DMS79 treated with DMSO at 0.1 percent for 48 hours (cell line): ENCODE results near the gene MICOS13.

Experiments
- DNase-seq: peaks from one replicate; lab custom pipeline; 2025; lab: John Stamatoyannopoulos, UW

The MICOS13 gene

DNA sequence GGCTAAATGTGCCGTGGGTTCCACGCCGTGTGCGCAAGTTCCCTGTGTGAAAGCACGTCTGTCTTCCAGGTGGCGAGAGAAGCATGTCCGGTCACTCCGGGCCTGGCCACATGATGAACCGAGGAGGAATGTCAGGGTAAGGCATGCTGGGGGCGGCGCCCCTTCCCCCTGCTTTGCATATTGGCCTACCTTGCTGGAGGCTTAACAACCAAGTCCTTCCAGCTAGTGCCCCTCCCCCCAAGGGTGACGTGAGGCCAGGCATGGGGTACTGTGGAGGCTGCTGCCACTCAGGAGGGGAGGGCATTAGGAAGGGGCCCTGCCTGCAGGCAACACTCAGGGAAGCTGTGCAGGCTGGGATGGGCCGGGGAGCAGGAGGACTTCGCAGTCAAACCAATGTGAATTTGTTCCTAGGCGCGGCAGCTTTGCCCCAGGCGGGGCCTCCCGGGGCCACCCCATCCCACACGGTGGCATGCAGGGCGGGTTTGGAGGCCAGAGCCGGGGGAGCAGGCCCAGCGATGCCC is 12.5 kb downstream of the MICOS13 start:
- DNase-seq, result no peak

GRCh38 chr19:5666921-5667610 is 13.2 kb downstream of the MICOS13 start:
- no peak for DNase-seq

GRCh38 chr19:5665781-5666513 is 14.4 kb downstream of the MICOS13 start:
- DNase-seq, result no peak

GRCh38 chr19:5664515-5664914 is 15.8 kb downstream of the MICOS13 start:
- no peak for DNase-seq

- DNase-seq, result no peak
These were observed 16.4 kb downstream of the MICOS13 start for GRCh38 chr19:5663904-5664303.

- DNase-seq, result no peak
These were observed 18.8 kb downstream of the MICOS13 start for GRCh38 chr19:5661483-5661882.

DNA sequence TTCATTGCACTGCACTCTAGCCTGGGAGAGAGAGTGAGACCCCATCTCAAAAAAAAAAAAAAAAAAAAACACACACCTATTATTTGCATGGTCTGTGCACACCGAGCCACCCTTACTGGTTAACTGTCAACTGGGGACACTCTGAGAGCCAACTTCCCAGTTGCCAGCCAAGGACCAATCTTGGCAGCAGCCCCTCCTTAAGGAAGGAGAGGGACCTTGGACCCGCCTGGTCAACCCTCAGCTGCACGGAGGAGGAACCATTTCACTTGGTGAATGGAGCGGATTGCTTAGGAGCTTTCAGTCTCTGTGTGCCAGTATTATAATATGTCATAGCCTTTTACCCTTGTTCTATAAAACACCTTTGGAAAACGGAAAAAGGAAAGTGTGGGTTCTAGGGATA is 24.9 kb downstream of the MICOS13 start:
- DNase-seq, result no peak

DNA sequence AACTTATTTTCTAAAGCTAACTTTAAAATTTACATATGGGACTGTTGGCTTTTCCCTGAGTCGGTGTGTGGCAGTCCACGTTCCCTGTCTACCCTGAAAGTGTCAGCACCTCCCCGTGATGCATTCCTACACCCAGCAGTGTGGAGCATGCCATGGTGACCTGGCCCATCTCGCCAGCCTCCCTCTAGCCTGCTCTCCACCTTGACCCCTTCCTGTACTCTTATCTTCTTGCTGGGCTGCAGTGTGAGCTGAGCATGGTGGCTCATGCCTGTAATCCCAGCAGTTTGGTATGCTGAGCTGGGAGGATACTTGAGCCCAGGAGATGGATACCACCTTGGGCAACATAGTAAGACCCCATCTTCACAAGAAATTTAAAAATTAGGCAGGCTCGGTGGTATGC is 25.4 kb downstream of the MICOS13 start:
- no peak for DNase-seq

DNA sequence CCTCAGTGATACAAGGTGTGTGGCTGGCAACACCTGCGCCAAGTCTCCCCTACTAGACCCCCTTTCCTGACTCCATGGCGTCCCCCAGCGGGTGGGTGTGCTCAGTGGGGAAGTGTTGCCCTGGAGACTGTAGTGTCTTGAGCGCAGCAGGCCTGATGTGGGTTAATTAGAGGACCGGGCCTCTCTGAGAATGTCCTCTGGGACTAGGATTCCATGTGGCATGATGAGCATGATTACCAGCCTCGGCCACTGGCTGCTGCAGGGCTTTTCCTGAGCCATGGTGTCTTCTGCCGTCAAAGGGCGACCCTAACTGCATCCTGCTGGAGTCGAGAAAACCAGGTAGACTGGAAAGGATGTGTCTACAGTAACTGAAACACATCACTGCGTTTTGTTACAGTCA is 28.1 kb downstream of the MICOS13 start:
- DNase-seq, result no peak

DNA sequence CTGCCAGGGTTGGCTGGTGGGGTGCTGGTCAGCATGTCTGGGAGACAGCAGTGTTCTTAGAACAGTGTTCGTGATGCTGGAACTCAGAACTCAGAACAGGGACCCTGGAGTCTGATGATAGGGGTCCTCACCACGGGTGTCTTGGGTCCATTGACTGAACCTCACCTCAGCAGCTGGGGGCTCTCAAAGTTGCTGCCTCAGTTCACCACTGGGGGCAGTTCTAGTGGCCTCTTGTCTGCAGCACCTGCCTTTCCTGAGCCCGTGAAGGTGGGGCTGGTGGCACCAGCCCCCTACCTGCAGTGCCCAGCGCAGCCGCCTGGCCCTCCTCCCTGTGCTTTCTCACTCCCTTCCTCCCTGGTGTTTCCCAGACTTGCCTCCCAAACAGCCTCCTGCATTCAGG is 29.0 kb downstream of the MICOS13 start:
- DNase-seq, result no peak

- DNase-seq, result no peak
These were observed 31.9 kb downstream of the MICOS13 start for GRCh38 chr19:5648464-5648863.

DNA sequence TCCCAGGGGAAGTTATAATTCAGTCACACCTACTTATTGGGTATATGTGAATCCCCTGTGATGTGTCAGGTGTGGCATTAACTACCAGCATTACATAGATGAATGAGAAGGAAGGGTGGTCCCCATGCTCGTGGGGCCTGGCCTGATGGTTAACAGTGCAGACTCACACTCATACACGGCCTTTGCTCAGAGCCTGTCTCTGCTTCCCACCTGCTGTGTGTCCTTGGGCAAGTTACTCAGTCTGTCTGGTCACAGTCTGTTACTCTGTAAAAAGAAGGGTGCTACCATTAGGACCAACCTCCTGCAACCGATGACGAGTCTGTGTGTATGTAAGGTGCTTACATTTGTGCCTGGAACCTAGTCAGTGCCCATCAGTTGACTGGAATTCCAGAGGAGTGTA is 33.6 kb downstream of the MICOS13 start:
- DNase-seq, result no peak

DNA sequence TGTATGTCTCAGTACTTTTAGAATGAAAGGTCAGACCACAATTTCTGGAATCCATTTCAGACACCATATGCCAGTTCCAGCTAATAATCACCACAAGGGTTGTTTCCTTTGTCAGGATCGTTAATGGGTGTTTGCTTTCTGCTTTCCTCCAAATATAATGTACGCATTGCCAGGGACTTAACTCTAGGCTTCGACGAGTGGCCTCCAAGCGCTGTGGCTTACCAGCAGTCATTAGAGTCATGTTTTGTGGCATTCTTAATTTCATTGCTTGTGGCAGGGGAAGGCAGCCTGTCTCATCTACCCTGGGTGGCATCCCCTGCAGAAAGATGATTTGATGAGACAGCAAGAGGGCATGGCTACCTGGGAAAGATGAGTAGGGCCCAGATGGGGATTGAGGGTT is 34.9 kb downstream of the MICOS13 start:
- no peak for DNase-seq

DNA sequence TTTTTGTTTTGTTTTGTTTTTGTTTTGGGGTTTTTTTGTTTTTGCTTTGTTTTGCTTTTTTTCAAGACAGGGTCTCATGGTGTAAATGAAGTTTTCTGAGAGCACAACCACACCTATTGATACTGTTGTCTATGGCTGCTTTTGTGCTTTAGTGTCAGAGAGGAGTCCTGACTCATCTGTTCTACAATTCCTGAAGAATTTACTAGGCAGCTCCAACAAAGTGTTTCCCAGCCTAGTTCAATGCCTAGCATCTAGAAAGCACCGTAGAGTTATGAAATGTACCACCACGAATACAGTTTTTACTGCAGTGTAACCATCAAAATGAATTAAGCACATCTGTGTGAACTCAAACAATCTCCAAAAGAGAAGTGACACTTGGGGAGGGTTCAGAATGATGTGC is 36.3 kb downstream of the MICOS13 start:
- no peak for DNase-seq

DNA sequence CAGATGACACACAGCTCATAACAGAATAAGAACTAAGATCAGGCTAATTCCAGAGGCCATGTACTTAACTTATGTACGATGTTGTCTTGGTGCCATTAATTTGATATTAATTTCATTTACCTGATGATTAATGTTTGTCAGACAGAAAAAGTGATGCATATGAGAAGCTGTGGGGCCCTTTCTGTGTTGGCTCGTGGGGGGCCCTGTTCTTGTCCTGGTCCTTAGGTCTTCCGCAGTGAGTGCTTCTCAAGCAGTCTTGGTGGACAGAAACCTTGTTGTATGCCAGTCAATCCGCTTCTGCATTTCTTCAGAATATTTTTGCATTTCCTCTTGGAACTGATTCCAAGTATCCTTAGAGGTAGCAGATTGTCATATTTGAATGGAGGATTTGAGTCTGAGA is 37.3 kb downstream of the MICOS13 start:
- no peak for DNase-seq

GRCh38 chr19:5642204-5642603 is 38.1 kb downstream of the MICOS13 start:
- DNase-seq, result no peak

DNA sequence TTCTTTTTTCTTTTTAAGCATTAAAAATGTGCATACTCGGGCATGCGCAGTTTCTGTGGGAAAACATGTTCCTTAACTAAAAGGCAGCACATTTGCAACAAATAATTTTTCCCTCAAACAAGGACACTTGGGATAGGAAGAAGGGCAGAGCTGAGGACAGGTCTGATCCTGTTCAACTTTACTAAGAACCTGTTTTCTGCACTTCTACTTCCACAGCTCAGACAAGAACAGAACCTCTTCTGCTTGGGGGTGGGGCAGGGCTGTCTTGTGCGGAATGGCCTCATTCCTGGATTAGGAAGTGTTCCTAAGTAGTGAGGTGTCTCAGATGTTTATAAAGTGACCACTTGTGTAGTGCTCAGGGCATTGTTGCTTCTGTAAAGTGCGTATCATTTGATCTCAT is 39.1 kb downstream of the MICOS13 start:
- DNase-seq, result no peak

DNA sequence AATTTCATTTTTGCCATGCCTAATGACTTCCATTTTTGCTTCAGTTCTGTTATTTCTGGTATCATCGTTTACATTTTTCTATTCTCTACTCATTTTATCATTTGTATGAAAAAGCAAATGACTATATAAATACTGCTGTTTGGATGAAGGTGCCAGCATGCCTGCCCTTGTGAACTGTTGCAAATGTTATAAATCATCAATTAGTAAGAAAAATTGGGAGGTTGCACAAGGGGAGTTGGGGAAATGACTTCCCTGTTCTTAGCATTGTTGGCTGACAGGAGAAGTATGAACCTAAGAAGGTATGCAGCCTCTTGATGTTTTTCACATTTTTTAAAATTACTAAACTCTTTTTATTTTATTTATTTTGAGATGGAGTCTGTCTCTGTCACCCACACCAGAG is 42.3 kb downstream of the MICOS13 start:
- DNase-seq, result no peak

DNA sequence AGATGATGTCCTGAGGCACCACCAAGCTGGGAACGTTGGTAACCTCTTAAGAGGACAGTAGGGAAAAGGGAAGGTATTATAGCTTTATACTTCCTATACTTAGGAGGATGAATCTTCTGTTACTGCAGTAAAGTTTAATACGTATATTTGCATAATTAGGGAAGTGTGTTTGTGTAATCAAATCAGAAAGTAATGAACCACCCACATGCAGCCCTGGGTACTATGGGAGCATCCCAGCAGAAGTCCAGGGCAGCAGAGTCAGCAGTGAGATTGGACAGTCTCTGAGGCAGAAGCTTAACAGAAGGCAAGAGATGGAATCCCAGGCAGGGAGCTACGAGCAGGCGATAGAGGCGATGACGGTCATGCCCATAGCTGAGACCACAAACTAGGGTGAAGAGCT is 44.9 kb downstream of the MICOS13 start:
- no peak for DNase-seq

DNA sequence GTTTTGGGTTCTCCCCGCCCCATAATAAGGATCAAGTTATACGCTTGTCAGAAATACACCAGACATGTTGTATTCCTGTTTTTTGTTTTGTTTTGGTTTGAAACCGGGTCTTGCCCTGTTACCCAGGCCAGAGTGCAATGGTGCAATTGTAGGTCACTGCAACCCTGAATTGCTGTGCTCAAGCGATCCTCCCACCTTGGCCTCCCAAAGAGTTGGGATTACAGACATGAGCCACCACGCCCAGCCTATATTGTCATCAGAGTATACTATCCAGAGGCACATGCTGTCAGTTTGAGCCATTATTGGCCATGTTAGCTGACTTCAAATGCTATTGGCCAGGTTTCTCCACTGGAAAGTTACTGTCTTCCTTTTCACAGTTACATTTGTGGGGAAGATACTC is 47.7 kb downstream of the MICOS13 start:
- DNase-seq, result no peak

DNA sequence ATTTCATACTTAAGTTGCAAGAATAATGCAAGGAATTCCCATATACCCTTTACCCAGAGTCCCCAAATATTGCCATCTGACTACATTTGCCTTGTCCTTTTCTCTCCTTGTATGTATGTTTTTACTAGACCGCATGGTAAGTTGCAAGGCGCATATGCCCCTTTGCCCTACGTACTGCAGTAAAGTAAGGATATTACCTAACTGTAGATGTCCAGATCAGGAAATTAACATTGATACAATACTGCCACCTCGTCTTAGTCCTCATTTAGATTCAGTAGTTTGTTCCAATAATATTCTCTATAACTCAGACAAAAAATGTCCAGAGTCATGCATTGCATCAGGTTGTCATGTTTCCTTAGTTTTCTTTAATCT is 48.1 kb downstream of the MICOS13 start:
- DNase-seq, result no peak

DNA sequence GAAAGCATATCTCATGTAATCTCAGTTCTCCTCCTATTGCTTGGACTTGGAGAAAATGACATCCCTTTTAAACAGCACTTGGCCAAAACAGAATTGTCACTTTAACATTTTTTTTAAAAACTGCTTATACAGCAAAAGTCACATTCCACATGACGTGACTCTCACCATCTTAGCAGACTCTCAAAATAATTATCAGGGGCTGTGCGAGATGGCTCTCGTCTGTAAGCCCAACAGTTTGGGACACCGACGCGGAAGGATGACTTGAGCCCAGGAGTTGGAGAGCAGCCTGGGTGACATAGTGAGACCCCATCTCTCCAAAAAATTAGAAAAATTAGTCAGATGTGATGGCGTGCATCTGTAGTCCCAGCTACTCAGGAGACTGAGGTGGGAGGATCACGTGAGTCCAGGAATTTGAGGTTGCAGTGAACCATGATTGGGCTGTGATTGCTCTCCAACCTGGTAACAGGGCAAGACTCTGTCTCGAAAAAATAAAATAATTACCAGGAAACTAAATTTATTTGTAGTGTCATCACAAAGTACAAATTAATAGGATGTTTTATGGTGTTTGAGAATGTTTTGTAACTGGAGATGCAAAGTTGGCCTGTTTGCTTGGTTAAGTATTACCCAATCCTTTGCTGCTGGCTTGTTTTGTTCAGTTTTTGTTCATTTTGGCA is 48.6 kb downstream of the MICOS13 start:
- DNase-seq, result no peak

GRCh38 chr19:5628919-5629481 is 51.3 kb downstream of the MICOS13 start:
- DNase-seq, result no peak
